ENCODE measurements around the gene GAD2. TPM values are rescaled to one million over a fixed set of nuclear protein-coding genes. Genes with fewer than 3 reads are reported as not detected.

Gene GAD2
- total RNA-seq, 1 donor from 2014 or later: not detected

DNA sequence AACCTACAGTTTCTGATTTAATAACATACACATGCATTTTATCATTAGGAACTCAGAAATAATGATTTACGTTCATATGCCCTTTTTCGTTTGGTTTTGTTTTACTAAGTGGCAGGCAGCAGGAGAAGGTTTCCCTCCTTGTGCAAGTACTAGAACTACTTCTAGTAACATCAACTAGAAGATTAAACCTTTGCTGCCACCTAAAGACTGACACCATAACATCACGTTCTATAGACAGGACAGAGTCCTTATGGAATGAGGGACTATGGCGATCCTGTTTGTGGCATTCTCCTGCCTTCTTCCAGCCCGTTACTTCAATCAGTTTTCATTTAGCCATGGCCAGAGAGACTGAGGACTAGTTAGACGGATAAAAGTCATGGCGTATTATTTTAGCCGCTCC lies 53.2 kb downstream of the GAD2 start:
- H3K4me1 ChIP-seq: no peaks in the 10 kb centered on the region
- H3K27ac ChIP-seq: no peak overlapping the region
- DNase-seq (ENCODE audit: extremely low spot score in 2 of 2): no peak
- intact Hi-C loops (cut with DNase I): no loop called here
- no peak overlapping the region for H3K4me3 ChIP-seq
- no peaks in the 10 kb centered on the region for H3K27me3 ChIP-seq
- no peaks in the 10 kb centered on the region for H3K36me3 ChIP-seq
- H3K9me3 ChIP-seq: no peaks in the 10 kb centered on the region
- TF ChIP-seq POLR2A (IDR thresholded peaks at IDR 0.05) (no peak), POLR2AphosphoS5 (IDR thresholded peaks at IDR 0.05; ENCODE audit: insufficient read depth in 1 of 2, low read depth in 1 of 2) (no peak)
- TF ChIP-seq, protein P1, sequence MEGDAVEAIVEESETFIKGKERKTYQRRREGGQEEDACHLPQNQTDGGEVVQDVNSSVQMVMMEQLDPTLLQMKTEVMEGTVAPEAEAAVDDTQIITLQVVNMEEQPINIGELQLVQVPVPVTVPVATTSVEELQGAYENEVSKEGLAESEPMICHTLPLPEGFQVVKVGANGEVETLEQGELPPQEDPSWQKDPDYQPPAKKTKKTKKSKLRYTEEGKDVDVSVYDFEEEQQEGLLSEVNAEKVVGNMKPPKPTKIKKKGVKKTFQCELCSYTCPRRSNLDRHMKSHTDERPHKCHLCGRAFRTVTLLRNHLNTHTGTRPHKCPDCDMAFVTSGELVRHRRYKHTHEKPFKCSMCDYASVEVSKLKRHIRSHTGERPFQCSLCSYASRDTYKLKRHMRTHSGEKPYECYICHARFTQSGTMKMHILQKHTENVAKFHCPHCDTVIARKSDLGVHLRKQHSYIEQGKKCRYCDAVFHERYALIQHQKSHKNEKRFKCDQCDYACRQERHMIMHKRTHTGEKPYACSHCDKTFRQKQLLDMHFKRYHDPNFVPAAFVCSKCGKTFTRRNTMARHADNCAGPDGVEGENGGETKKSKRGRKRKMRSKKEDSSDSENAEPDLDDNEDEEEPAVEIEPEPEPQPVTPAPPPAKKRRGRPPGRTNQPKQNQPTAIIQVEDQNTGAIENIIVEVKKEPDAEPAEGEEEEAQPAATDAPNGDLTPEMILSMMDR (IDR thresholded peaks at IDR 0.05): no peak

GRCh38 chr10:26274391-26274790 lies 57.8 kb downstream of the GAD2 start:
- intact Hi-C loops (cut with DNase I): no loop called here
- H3K4me1 ChIP-seq: no peaks in the 10 kb centered on the region
- DNase-seq (ENCODE audit: extremely low spot score in 2 of 2): no peak
- no peaks in the 10 kb centered on the region for H3K36me3 ChIP-seq
- no peak overlapping the region for H3K27ac ChIP-seq
- H3K27me3 ChIP-seq: no peaks in the 10 kb centered on the region
- no peak overlapping the region for H3K4me3 ChIP-seq
- H3K9me3 ChIP-seq: no peaks in the 10 kb centered on the region
- TF ChIP-seq, protein P1 (IDR thresholded peaks at IDR 0.05): no peak
- no peak for TF ChIP-seq POLR2A (IDR thresholded peaks at IDR 0.05)
- TF ChIP-seq POLR2AphosphoS5 (IDR thresholded peaks at IDR 0.05; ENCODE audit: insufficient read depth in 1 of 2, low read depth in 1 of 2): no peak

GRCh38 chr10:26278295-26278694 lies 61.7 kb downstream of the GAD2 start:
- TF ChIP-seq POLR2AphosphoS5 (IDR thresholded peaks at IDR 0.05; ENCODE audit: insufficient read depth in 1 of 2, low read depth in 1 of 2): no peak
- TF ChIP-seq POLR2A (IDR thresholded peaks at IDR 0.05): no peak
- TF ChIP-seq, protein P1 (IDR thresholded peaks at IDR 0.05): no peak
- Histone ChIP-seq H3K36me3 (no peaks in the 10 kb centered on the region), H3K4me3 (no peak overlapping the region), H3K27me3 (no peaks in the 10 kb centered on the region), H3K27ac (no peak overlapping the region), H3K4me1 (no peaks in the 10 kb centered on the region), H3K9me3 (no peaks in the 10 kb centered on the region)
- intact Hi-C loops (cut with DNase I): no loop called here
- DNase-seq (ENCODE audit: extremely low spot score in 2 of 2): no peak

DNA sequence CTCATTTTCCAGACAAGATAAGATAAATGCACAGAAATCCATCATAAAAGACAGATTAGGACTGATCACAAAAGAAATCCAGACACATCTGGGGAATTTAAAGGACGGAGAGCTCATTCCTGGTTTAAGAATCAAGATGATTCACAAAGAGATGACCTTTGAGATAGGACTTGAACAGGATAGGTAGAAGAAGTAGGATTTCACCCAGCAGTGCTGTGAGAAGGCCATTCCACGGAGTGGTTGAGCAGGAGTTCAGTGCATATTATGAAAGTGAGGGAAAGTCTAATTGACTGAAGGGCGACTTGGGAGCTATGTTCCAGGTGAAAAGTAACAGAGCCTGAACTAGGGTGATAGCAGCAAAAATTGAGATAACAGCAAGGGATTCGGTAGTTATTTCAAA lies 73.7 kb downstream of the GAD2 start:
- no peak overlapping the region for H3K27ac ChIP-seq
- TF ChIP-seq POLR2AphosphoS5 (IDR thresholded peaks at IDR 0.05; ENCODE audit: insufficient read depth in 1 of 2, low read depth in 1 of 2) (no peak), POLR2A (IDR thresholded peaks at IDR 0.05) (no peak)
- TF ChIP-seq, protein P1 (IDR thresholded peaks at IDR 0.05): no peak
- H3K9me3 ChIP-seq: no peaks in the 10 kb centered on the region
- H3K4me1 ChIP-seq: no peaks in the 10 kb centered on the region
- H3K4me3 ChIP-seq: no peak overlapping the region
- H3K36me3 ChIP-seq: no peaks in the 10 kb centered on the region
- intact Hi-C loops (cut with DNase I): no loop called here
- no peaks in the 10 kb centered on the region for H3K27me3 ChIP-seq
- no peak for DNase-seq (ENCODE audit: extremely low spot score in 2 of 2)

DNA sequence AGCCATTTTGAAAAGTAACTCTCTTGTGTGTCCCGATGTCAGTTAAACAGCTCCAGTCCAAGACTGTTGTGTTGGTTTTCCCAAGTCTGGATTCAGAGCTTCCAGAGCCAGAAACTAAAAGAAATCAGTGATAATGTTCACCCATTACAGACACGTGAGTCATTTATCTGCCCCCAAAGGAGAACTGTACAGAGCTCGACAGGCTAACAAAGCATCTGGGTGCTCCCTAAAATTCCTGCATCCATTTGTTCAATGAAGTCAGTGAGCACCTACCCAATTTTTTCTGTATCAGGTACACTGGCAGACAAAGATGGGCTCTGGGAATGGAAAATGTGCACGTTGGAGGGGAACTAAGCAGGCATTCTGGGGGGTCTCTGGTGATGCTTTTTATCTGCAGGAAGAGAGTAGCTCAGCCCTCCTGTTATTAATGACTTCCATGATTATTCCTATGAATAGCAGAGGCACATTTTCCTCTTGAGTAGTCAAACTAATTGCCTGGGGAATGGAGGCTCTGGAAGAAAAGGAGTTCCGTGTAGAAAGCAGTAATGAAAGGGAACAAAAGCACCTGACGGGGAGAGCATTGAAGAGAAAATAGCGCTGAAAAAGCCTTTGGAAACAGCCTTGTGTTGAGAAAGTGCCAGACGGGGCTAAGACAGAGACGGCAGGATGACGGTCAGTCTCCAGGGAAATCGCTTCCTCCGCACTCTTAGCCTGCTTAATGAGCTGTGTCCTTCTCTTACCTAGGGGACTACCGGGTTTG lies 75.3 kb downstream of the GAD2 start:
- intact Hi-C loops (cut with DNase I): no loop called here
- no peak for DNase-seq (ENCODE audit: extremely low spot score in 2 of 2)
- H3K4me1 ChIP-seq: no peaks in the 10 kb centered on the region
- no peaks in the 10 kb centered on the region for H3K9me3 ChIP-seq
- TF ChIP-seq, protein P1 (IDR thresholded peaks at IDR 0.05): no peak
- TF ChIP-seq POLR2AphosphoS5 (IDR thresholded peaks at IDR 0.05; ENCODE audit: insufficient read depth in 1 of 2, low read depth in 1 of 2): no peak
- TF ChIP-seq POLR2A (IDR thresholded peaks at IDR 0.05): no peak
- no peaks in the 10 kb centered on the region for H3K27me3 ChIP-seq
- no peak overlapping the region for H3K4me3 ChIP-seq
- H3K36me3 ChIP-seq: no peaks in the 10 kb centered on the region
- no peak overlapping the region for H3K27ac ChIP-seq
